ENCODE measurements around the gene TNS1.
"Not testable (repeated sequence)": the region's sequence is repeated elsewhere in the genome, so short reads cannot be mapped to it uniquely, and the experiment has no call there.

Gene TNS1

DNA sequence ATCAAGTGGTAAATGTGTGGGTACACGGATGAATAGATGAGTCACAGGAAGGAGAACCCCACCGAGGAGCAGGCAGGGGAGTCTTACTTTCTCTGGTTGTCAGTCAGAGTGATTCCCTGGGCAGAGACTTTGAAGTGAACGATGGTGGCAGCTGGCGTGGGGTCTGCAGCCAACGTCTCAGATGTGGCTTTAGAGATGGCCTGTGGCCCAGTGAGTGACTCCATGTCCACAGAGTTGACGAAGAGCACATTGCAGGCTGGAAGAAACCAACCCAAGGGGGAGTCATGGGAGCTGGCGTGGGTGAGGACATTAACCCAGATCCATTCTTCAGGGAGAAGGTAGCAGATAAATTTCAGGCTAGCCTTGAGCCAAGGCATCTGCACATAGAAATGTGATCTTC, 193.1 kb downstream of the TNS1 start:
- no peak for DNase-seq (ENCODE audit: low spot score)

DNA sequence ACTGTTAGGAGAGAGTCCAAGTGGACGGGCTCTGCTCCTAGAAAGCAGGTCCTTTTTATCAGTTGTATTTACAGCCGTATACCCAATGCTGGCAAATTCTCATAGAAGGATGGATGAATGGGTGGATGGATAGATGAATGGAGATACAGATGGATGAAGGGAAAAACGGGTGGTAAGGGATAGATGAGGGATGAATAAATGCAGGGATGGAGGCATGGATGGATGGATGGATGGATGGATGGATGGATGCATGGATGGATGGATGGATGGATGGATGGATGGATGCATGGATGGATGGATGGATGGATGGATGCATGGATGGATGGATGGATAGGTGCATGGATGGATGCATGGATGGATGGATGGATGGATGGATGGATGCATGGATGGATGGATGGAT, 193.8 kb downstream of the TNS1 start:
- DNase-seq (ENCODE audit: low spot score) = not testable (repeated sequence)

DNA sequence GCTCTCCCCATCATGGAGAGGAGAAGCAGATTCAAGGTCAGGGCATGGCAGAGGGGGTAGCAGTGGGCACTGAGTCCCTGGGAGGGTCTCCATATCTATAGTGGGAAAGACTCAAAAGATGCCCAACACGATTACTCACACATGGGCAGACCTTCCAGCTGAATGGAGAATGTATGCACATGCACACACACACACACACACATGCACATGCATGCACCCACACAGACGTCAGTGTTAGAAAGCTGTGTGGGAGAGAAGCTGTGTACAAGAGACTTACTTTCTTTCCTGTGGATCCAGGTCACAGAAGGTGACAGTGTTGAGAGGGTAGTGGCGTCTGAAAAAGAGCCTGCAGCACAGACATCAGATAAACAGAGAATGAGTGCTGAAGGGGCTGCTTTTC, 194.5 kb downstream of the TNS1 start:
- DNase-seq (ENCODE audit: low spot score) = no peak

DNA sequence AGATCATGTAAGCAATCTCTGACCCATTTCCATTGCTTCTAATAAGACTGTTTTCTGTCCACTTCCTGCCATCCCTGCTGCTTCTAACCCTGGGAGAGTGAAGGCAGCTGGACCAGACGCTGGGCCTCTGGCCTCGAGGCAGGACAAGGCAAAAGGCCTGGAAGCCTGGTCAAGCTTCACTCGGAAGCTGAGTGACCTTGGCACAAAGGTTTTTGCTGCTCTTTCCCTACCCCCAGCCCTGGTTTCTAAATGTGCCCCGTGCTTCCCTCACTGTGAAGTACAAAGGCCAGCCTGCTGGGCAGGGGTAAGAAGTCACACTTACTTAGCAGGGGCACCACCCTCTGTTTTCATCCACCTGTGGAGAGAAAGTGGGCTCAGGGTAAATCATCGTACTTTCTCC, 195.0 kb downstream of the TNS1 start:
- no peak for DNase-seq (ENCODE audit: low spot score)

DNA sequence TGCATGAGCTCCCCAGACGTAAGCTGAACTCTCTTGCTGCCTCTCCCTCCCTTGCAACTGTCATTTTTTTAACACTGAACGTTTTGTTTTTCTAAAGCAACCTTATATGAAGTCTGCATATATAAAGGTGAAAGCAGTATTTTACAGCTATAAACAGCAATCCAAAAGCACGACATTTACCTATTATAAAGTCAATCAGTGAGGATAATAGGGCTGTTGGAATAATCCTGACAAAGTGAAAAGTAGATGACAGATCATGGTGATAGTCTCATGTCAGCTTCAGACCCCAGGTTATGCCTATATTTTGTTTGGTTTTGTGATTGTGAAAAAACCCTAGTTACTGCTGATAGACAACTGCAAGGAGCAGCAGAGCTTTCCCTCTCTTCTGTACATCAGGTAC, 195.8 kb downstream of the TNS1 start:
- DNase-seq (ENCODE audit: low spot score) = no peak

DNA sequence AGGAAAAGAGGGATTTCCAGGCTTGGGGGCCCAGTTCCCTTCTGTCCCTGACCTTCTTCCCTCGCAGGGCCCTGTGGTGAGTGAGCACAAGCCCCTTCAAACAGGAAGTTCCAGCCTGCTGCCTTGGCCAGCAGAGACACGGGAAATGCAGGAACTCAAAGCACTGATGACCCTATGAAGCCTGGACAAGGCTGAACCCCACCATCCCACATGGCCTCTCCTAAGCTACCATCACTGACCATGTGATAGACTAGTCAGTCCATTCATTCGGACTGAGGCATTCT, 196.4 kb downstream of the TNS1 start:
- no peak for DNase-seq (ENCODE audit: low spot score)

DNA sequence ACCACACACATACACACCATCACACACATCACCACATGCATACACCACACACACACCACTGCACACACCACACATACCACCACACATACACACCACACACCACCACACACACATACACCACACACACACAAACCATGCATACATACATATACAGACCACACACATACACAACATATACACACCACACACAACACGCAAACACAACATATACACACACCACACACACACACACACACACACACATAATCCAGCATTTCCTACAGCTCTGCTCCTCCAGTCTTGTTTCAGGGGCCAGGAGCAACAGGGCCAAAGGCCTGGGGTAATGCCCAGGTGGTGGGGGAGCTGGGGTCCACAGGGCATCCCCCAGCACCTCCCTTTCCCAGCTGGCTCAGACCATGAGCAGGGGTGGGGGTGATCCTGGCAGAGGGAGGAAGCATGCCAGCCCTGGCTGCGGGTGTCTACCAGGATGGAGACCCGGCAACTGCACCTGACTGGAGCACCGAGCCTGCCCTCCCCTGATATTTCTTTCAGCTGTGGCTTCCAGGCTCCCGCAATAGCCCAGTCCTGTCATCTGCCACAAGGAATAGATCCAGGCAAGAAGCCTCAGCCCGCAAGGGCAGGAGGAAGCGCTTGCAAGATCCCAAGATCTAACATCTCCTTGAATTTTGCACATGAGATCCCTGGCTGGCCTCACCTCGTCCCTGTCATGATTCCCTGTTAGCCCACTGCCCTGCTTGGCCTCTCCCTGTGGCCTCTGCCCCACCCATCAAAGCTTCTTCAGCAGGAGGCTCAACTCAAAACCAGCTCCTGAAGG, 196.9 kb downstream of the TNS1 start:
- no peak for DNase-seq (ENCODE audit: low spot score)

DNA sequence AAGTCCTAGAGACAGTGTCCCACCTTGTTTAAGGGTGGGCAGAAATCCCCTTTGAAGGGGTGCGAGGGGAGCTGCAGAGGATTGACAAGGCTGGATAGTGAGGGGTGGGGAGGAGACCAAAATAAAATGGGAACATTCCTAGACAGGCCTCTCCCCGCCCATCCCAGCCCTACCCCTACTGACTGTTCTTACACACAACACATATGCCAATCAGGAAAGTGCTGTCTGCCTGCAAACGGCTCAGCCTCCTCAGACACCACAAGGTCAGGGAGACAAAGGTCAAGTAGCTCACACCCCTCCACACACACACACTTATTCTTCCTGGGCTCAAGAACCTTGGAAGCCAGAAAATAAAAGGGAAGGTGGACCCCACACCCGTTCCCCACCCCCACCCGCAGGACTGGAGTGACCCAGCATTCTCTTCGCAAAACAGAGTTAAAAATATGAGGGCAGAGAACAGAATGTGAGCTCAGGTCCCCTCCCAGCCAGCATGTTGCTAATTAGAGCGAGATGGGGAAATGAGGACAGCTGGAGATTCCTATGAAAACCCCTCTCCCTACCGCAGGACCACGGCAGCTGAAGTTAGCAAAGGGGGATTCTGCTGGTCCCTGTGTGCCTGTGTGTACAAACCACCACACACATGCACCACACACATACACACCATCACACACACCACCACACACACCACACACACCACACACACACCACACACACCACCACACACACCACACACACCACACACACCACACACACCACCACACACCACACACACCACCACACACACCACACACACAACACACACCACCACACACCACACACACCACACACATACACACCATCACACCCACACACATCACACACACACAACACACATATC, 197.8 kb downstream of the TNS1 start:
- DNase-seq (ENCODE audit: low spot score) = no peak

DNA sequence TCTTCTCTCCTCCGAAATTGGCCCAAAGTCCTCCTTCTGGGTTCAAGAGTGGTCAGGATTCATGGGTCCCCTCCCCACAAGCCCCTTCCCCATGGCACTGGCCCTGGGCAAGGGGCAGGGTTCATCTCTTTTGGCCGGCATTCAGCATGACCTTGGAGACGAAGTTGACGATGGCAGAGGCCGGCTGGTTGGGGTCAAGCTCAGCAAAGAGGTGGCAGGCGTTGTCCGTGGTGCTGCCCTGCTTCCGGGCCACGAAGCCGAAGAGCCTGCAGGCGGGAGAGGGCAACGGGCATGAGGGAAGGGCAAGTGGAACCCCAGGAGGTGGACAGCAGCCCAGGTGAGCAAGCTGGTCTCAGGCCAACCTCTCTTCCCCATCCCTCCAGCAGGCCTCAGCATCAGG, 198.5 kb downstream of the TNS1 start:
- no peak for DNase-seq (ENCODE audit: low spot score)

DNA sequence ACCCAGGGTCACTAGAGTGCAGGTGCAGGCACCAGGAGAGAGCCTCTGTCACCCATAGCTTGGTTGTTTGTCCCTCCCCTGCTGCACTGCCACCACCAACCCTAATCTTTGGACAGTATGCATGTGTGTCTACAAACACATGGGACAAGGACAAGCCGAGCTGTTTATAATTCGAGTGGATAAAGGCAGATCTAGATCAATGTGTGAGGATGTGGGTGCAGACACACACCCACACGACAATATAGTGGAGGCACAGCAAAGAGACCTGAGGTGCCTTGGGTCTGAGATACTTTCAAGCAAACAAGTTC, 199.2 kb downstream of the TNS1 start:
- no peak for DNase-seq (ENCODE audit: low spot score)

DNA sequence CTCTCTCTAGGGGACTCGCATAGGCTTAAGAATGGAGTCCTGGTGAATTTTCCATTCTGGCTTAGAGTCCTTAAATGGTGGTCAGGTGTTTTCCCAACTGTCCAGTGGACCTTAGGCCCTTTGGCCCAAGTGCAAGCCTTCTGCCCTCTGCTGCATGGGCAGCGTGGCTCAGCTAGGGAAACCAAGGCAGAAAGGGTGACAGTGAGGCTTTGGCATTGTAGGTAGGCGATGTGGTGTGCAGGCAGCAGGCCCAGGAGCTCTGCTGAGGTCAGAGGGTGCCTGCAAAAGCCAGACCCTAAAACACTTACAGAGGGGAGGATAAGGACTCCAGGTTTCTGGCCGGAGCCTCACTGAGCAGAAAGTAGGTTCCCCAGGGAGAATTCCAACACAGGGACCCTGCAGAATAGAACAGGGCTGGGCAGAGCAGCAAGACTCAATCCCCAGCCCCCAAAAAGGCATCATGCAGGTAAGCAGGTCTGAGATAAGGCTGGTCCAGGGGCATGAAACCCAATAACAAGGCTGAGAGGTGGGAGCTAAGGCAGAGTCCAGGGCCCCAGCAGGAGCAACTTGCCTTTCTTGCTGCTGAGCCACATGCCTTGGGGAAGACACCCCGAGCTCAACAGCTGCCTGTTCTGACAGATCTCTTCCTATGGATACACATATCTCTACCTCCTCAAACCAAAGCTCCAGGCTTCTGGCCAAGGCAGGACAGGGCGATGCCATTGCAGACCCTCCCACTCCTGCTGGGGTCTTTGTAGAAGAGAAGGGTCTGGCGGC, 199.7 kb downstream of the TNS1 start:
- DNase-seq (ENCODE audit: low spot score) = no peak

DNA sequence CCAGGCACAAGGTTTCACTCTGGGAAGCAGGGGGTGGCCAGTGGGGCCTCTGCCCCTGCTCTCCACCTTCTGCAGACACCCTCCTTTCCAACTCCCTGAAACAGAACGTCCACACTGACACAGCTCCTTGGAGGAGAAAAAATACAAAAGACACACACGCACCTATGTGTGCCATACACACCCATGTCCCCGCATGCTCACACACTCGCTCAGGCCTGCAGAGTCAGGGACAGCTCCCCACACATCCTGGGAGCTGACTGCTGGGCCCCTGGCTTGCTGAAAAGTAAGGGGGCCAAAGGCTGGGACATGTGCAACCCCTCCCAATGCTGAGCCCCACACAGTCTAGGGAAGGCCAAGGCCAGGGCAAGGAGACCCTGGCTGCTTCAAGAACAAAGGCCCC, 200.5 kb downstream of the TNS1 start:
- DNase-seq (ENCODE audit: low spot score) = no peak

DNA sequence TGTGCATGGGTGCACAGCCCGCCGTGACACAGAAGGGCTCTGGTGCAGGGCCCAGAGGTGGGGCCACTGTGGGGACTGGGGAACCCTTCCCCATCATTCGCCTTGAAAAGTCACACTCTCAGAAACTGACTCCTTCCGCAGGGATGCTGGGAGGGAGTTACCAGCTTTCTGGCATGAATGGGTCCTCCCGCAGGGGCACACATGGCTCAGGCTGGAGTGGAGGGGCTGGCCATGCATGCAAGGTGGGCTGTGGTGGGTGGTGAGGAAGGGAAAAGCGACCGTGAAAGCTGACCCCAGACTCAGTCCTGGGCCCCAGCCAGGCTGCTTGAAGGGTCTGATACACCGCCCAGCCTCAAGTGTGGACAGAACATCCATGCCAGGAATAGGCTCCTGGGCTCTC, 201.1 kb downstream of the TNS1 start:
- DNase-seq (ENCODE audit: low spot score) = no peak

DNA sequence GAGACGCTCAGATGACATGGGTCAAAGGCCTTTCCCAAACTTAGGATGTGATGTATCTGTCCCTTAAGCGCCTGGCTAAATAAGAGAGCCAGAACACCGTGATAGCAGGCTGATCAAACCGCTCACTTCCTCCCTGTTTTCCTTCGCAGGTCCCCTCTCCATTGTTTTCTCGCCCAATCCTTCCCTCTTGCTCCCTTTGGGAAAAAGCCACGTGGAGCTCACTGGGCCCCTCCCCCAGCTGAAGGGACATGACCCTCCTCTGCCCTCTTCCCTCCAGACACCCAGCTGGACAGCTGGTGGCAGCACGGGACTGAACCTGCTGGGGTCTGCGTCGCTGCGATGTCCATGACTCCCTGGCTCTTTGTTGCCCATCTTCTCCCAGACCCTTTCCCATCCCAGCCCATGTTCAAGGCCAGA, 201.7 kb downstream of the TNS1 start:
- no peak for DNase-seq (ENCODE audit: low spot score)

DNA sequence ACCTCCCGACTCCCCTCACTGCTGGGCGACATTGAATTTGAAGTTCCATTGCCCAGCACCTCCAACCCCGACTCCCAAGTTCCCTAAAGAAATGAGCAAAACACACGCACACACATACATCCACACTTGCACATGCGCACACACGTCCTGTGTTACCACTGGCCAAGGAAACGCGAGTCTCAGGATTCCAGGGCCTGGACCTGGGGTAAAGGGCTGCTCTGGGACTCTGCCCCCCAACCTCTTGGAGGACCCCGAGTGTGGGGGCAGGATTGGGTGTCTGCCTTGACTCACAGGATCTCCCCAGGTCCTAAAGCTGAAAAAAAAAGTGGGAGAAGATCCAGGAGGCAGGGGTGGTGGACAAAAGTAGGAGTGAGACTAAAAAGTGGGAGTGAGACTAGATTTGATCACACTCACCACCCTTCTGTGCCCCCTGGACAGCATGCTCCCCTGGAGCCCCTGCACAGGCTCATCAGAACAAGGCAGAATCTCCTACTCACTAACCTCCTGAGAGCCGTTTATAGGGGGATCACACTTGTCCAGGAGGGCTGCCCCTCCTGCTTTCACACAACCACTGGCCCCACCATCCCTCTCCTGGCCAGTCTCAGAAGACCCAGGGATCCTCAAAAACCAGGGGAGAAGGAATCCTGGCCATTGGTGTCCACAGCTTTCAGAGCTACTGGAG, 202.2 kb downstream of the TNS1 start:
- DNase-seq (ENCODE audit: low spot score) = no peak

DNA sequence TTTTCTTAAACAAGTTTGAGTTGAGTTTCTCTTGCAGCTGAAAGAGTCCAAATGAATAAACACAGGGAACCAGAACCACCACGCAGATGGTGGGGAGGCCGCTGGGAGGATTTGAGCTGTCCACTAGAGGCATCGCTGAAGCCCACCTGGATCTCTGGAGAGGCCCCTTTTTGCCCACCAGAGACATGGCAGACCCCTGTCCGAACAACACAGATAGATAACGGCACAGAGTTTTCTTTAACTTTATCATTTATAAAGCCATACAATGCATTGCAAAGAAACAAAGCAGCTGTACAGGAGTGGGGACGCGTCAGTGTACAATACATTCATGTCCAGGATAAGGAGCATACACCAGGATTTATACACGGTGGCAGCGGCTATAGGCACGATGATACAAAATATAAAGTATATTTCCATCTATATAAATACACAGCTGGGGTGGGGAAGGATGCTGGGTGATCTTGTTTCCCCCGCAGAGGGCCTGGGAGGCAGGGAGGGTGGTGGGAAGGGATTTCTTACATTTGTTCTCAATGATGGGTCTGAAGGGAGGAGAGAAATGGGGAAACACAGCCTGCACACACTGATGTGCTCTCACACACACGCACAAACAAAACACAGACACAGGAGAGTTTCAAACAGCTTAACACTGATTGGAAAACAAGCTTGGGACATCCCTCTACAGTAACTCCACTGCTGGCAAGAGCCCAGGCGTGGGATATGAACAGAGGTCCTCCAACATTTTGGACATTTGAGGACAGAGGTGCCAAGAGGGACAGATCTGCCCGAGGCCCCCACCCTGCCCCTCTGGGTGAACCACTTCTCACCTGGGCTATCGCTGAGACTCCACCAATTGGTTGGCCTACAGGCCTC, 203.0 kb downstream of the TNS1 start:
- no peak for DNase-seq (ENCODE audit: low spot score)

DNA sequence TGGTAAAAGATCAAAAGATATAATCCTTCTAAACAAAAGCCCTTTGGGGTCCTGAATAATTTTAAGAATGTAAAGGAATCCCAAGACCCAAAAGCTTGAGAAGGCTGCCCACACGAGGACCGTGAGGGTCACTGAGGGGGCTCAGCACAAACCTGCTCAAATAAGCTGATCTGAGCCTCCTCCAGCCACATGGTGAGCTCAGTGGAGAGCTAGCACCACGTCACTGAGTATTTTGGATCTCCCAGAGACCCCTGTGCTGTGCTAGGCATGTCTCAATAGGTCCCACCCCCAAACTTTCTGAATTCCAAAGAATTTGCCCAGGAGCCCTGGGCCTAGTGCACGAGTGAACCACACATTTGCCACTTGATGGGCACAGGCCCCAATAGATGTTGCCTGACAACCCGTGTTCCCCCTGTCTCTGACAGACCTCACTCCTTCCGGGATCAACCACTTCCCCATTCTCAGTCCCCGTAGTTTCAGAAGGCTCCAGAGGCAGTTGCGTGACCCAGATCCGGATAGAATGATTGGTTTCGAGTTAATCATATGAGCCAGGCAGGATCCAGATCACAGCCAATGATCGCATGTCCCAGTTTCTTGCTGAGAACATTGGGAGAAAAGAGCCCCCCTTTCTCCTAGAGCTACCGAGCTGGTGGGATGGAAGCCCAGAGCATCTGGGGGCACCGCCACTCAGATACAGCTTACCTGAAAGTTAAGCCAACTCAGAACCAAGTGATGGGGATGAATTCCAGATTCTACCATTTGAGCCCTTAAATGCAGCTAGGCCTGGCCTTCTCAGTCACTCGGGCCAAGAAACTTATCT, 203.8 kb downstream of the TNS1 start:
- DNase-seq (ENCODE audit: low spot score) = no peak

DNA sequence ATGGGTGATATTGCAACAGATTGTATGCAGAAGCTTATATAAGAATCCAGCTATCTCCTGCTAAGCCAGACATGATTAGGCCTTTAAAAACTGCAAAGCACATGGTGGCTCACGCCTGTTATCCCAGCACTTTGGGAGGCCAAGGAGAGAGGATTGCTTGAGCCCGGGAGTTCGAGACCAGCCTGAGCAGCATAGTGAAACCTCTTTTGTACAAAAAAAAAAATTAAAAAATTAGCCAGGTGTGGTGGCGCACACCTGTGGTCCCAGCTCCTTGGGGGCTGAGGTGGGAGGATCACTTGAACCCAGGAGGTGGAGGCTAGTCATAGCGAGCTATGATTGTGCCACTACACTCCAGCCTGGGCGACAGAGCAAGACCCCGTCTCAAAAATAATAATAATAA, 204.6 kb downstream of the TNS1 start:
- DNase-seq (ENCODE audit: low spot score) = no peak

DNA sequence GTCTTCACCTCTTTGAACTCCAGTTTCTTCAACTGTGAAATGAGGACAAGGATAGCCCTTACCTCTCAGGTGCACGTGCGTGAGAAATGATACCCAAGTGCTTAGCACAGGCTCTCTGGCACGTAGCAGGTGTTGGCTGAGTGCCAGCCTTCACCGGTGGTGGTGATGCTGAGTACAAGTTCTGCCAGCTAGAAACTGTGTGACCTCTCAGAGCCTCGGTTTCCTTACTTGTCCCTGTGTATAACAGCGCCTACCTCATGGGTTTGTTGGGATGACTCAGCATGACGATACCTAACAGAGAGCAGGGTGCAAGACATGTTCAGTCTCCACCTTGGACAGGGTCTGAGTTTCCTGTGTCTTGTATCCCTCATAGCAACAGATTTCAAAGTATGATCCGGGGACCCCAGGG, 205.1 kb downstream of the TNS1 start:
- no peak for DNase-seq (ENCODE audit: low spot score)

DNA sequence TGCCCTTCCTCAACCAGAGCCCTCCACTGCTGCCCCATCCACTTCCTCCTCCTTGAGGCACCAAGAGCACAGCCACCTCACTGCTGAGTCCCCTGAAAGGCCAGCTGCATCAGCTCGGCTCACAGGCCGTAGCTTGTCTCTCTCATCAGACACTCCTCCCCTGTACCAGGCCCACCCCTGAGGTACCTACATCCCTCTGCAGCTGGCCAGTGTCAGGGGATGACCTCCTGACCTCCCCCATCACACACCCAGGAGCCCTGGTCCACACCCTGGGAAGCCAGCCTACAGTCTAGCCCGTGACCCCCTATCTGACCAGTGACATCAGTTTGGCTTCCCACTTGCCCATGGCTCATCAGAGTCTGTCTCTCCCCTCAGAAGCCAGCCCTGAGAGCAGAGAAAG, 205.6 kb downstream of the TNS1 start:
- no peak for DNase-seq (ENCODE audit: low spot score)

Measured in AG08396 (cell line).